Loucy (cell line): ENCODE data around the gene BRD4.

Experiments used
- H2AFZ ChIP-seq: fragments of 200-600 bp; sonication (generic); 2 replicates; pipeline ENCODE4 v1.6.0; 2016; ENCODE audit warnings: antibody characterized with exemption, mild to moderate bottlenecking, low read length, moderate library complexity
- H3F3A ChIP-seq: fragments of 200-600 bp; 2 replicates; pipeline ENCODE4 v1.6.0; 2016; ENCODE audit warnings: antibody characterized with exemption, low read depth, mild to moderate bottlenecking
- H3K27me3 ChIP-seq: fragments of 200-600 bp; sonication (generic); 2 replicates; pipeline ENCODE4 v1.6.1; 2014; ENCODE audit warnings: low read length, mild to moderate bottlenecking; ENCODE audit not compliant: insufficient read depth, poor library complexity, severe bottlenecking
- H3K36me3 ChIP-seq: fragments of 200-600 bp; sonication (generic); 2 replicates; pipeline ENCODE4 v1.6.1; 2016; ENCODE audit warnings: low read length; ENCODE audit not compliant: insufficient read depth
- H3K4me1 ChIP-seq: fragments of 200-600 bp; sonication (generic); 2 replicates; pipeline ENCODE4 v1.5.1; 2014; ENCODE audit warnings: low read length, mild to moderate bottlenecking; ENCODE audit not compliant: insufficient read depth, poor library complexity, severe bottlenecking
- H3K4me2 ChIP-seq: fragments of 200-600 bp; sonication (generic); 2 replicates; pipeline ENCODE4 v1.6.0; 2014; ENCODE audit warnings: antibody characterized with exemption, low read length, low read depth, mild to moderate bottlenecking; ENCODE audit not compliant: poor library complexity, severe bottlenecking
- H3K4me3 ChIP-seq: fragments of 200-600 bp; sonication (generic); 2 replicates; pipeline ENCODE4 v1.5.1; 2014; ENCODE audit warnings: low read length, mild to moderate bottlenecking, mixed read lengths; ENCODE audit not compliant: poor library complexity, severe bottlenecking
- H3K79me2 ChIP-seq: fragments of 200-600 bp; sonication (generic); 2 replicates; pipeline ENCODE4 v1.6.1; 2014; ENCODE audit warnings: low read length; ENCODE audit not compliant: insufficient read depth
- H3K9ac ChIP-seq: fragments of 200-600 bp; sonication (generic); 2 replicates; pipeline ENCODE4 v1.6.0; 2014; ENCODE audit warnings: mild to moderate bottlenecking, low read depth, low read length, moderate library complexity; ENCODE audit not compliant: poor library complexity, severe bottlenecking
- H3K9me2 ChIP-seq: fragments of 200-600 bp; sonication (generic); replicated peaks from 2 replicates; pipeline ENCODE4 v1.6.1; 2016; ENCODE audit warnings: low read depth, low read length, mixed read lengths
- H3K9me3 ChIP-seq: fragments of 200-600 bp; sonication (generic); 2 replicates; pipeline ENCODE4 v1.6.1; 2014; ENCODE audit warnings: mild to moderate bottlenecking, antibody characterized with exemption, low read length, low read depth; ENCODE audit not compliant: insufficient read depth
- H4K20me1 ChIP-seq: fragments of 200-600 bp; sonication (generic); 2 replicates; pipeline ENCODE4 v1.6.0; 2014; ENCODE audit warnings: antibody characterized with exemption, low read length, mild to moderate bottlenecking; ENCODE audit not compliant: insufficient read depth, poor library complexity, severe bottlenecking
- CTCF ChIP-seq: fragments of 200-600 bp; sonication (generic); conservative IDR thresholded peaks from 2 replicates; pipeline ENCODE4 v1.5.1; 2014; ENCODE audit warnings: mild to moderate bottlenecking, antibody characterized with exemption, low read length
- EZH2phosphoT487 ChIP-seq: fragments of 200-600 bp; IDR thresholded peaks from 2 replicates; pipeline ENCODE4 v1.6.1; 2018; ENCODE audit warnings: antibody characterized with exemption, mild to moderate bottlenecking, moderate library complexity, borderline replicate concordance

BRD4 gene

GRCh38 chr19:15252398-15253018 lies 79.8 kb downstream of the BRD4 start:
- H4K20me1 ChIP-seq, result peaks cover 15% of the 10 kb centered on the region
- H3K36me3 ChIP-seq, result peaks cover 96% of the 10 kb centered on the region; the same call in 1 of the 2 replicates

GRCh38 chr19:15251749-15252397 lies 80.5 kb downstream of the BRD4 start:
- no peak overlapping the region for H2AFZ ChIP-seq
- H3K27me3 ChIP-seq, result no peaks in the 10 kb centered on the region
- H3K4me2 ChIP-seq, result no peak overlapping the region
- H3K36me3 ChIP-seq, result peaks cover 96% of the 10 kb centered on the region; the same call in 1 of the 2 replicates
- no peaks in the 10 kb centered on the region for H3K9me2 ChIP-seq
- peaks cover 15% of the 10 kb centered on the region for H4K20me1 ChIP-seq
- no peaks in the 10 kb centered on the region for H3K4me1 ChIP-seq
- no peak overlapping the region for H3K4me3 ChIP-seq
- peaks cover 4% of the 10 kb centered on the region; the same call in 1 of the 2 replicates for H3K79me2 ChIP-seq
- TF ChIP-seq CTCF, result no peak
- TF ChIP-seq EZH2phosphoT487, result no peak
- H3K9ac ChIP-seq, result no peak overlapping the region
- no peaks in the 10 kb centered on the region for H3F3A ChIP-seq
- no peaks in the 10 kb centered on the region for H3K9me3 ChIP-seq

More at GRCh38 chr19:15252398-15253018, 79.8 kb downstream of the BRD4 start:
- no peak overlapping the region for H3K4me2 ChIP-seq
- H3K9me3 ChIP-seq, result no peaks in the 10 kb centered on the region
- H2AFZ ChIP-seq, result no peak overlapping the region
- H3K4me3 ChIP-seq, result no peak overlapping the region
- TF ChIP-seq EZH2phosphoT487 (no peak), CTCF (peak; percentile 54)
- H3F3A ChIP-seq, result no peaks in the 10 kb centered on the region
- H3K4me1 ChIP-seq, result no peaks in the 10 kb centered on the region
- H3K79me2 ChIP-seq, result peaks cover 4% of the 10 kb centered on the region; the same call in 1 of the 2 replicates
- no peaks in the 10 kb centered on the region for H3K27me3 ChIP-seq
- no peak overlapping the region for H3K9ac ChIP-seq
- H3K9me2 ChIP-seq, result no peaks in the 10 kb centered on the region

- Histone ChIP-seq H3K9me3 (no peaks in the 10 kb centered on the region), H3K27me3 (no peaks in the 10 kb centered on the region), H3K4me2 (no peak overlapping the region), H3K4me1 (no peaks in the 10 kb centered on the region), H2AFZ (no peak overlapping the region), H3F3A (no peaks in the 10 kb centered on the region), H3K9ac (no peak overlapping the region), H4K20me1 (peaks cover 15% of the 10 kb centered on the region), H3K79me2 (peaks cover 4% of the 10 kb centered on the region; the same call in 1 of the 2 replicates), H3K9me2 (no peaks in the 10 kb centered on the region), H3K4me3 (no peak overlapping the region), H3K36me3 (peaks cover 96% of the 10 kb centered on the region; the same call in 1 of the 2 replicates)
- no peak for TF ChIP-seq EZH2phosphoT487
- TF ChIP-seq CTCF, result no peak
Observed at GRCh38 chr19:15251010-15251748, 81.2 kb downstream of the BRD4 start.
